H1 (cell line): ENCODE measurements around the gene ARG2. TPM values are rescaled to one million over a fixed set of nuclear protein-coding genes. Genes with fewer than 3 reads are reported as not detected.

Experiments used
- CTCF ChIA-PET: fragments of 300-600 bp; sonication (Branson Sonifier 250); formaldehyde crosslinking; loops from one replicate; lab custom pipeline; 2021; ENCODE audit not compliant: partially characterized antibody; lab: Charles Lee
- POLR2A ChIA-PET: fragments of 300-600 bp; sonication (Branson Sonifier 250); formaldehyde crosslinking; loops from one replicate; lab custom pipeline; 2021; ENCODE audit warnings: inconsistent platforms; ENCODE audit not compliant: partially characterized antibody; lab: Charles Lee
- DNase-seq, 2 experiments: peaks; one replicate each; pipeline versions ENCODE4 v3.0.0 to v3.0.0-alpha.2; 2010 to 2022; ENCODE audit warnings: low spot score in 2 of 2, low read depth in 1 of 2, mixed read lengths in 1 of 2
- FAIRE-seq: peaks from 2 replicates; lab custom pipeline; 2011; peaks lifted over from hg19 to GRCh38; lab: Jason Lieb, UNC
- H2AFZ ChIP-seq: 2 replicates; pipeline ENCODE4 v1.8.1; 2012; ENCODE audit warnings: low read length, inconsistent platforms
- H2AK5ac ChIP-seq: 2 replicates; pipeline ENCODE4 v1.6.1; 2013; ENCODE audit warnings: low read depth, low read length
- H2BK120ac ChIP-seq: replicated peaks from 2 replicates; pipeline ENCODE3; 2013; ENCODE audit warnings: low read depth, low read length, inconsistent platforms
- H2BK12ac ChIP-seq: 2 replicates; pipeline ENCODE4 v1.6.1; 2013; ENCODE audit warnings: low read depth, low read length
- H2BK15ac ChIP-seq: 2 replicates; pipeline ENCODE4 v1.6.1; 2013; ENCODE audit warnings: low read length
- H2BK20ac ChIP-seq: 2 replicates; pipeline ENCODE4 v1.6.1; 2013; ENCODE audit warnings: low read length
- H2BK5ac ChIP-seq: 2 replicates; pipeline ENCODE4 v1.6.1; 2013; ENCODE audit warnings: low read depth, low read length
- H3K14ac ChIP-seq: 2 replicates; pipeline ENCODE4 v1.6.1; 2013; ENCODE audit warnings: inconsistent platforms; ENCODE audit not compliant: insufficient read length
- H3K18ac ChIP-seq: 2 replicates; pipeline ENCODE4 v1.6.1; 2013; ENCODE audit warnings: low read length; ENCODE audit errors: extremely low read depth
- H3K23ac ChIP-seq: 2 replicates; pipeline ENCODE4 v1.6.1; 2013; ENCODE audit warnings: inconsistent platforms; ENCODE audit not compliant: insufficient read length
- H3K23me2 ChIP-seq: 2 replicates; pipeline ENCODE4 v1.6.1; 2013; ENCODE audit warnings: low read depth, low read length
- H3K27ac ChIP-seq: 2 replicates; pipeline ENCODE4 v1.6.1; 2011; ENCODE audit warnings: low read depth, low read length, inconsistent platforms
- H3K27me3 ChIP-seq, 4 experiments: replicated peaks in 1 of 4; 1 replicate in 1 of 4; 2 replicates in 3 of 4; pipeline versions ENCODE4 v1.6.1 to v1.8.1; 2011 to 2013; ENCODE audit warnings: low read length in 3 of 4, mild to moderate bottlenecking in 3 of 4, inconsistent platforms in 2 of 4, mixed read lengths in 2 of 4, moderate library complexity in 1 of 4; ENCODE audit not compliant: control insufficient read depth in 3 of 4, insufficient read depth in 3 of 4; ENCODE audit errors: extremely low read depth in 1 of 4
- H3K36me3 ChIP-seq, 4 experiments: 2 replicates each; pipeline versions ENCODE4 v1.6.1 to v1.8.1; 2011 to 2013; ENCODE audit warnings: mild to moderate bottlenecking in 4 of 4, low read length in 3 of 4, moderate library complexity in 2 of 4, control low read depth in 1 of 4, inconsistent platforms in 1 of 4; ENCODE audit not compliant: insufficient read depth in 4 of 4, control insufficient read depth in 2 of 4
- H3K4ac ChIP-seq: replicated peaks from 2 replicates; pipeline ENCODE3; 2013; ENCODE audit warnings: low read length, low read depth, mixed read lengths, inconsistent platforms; ENCODE audit not compliant: insufficient read length
- H3K4me1 ChIP-seq, 4 experiments: replicated peaks in 1 of 4; 1 replicate in 1 of 4; 2 replicates in 3 of 4; pipeline versions ENCODE4 v1.6.1 to v1.8.1; 2011 to 2013; ENCODE audit warnings: low read length in 3 of 4, inconsistent platforms in 2 of 4, mixed read lengths in 1 of 4; ENCODE audit not compliant: insufficient read depth in 4 of 4, control insufficient read depth in 3 of 4
- H3K4me2 ChIP-seq, 2 experiments: 2 replicates each; pipeline versions ENCODE4 v1.6.1 to v1.8.1; 2011 to 2013; ENCODE audit warnings: low read depth in 2 of 2, low read length in 2 of 2, control low read depth in 1 of 2, inconsistent platforms in 1 of 2, mild to moderate bottlenecking in 1 of 2; ENCODE audit not compliant: insufficient read depth in 1 of 2
- H3K4me3 ChIP-seq, 4 experiments: fragments of 200-600, 300-600 bp in 1 of 4; sonication (generic), shearing (Covaris generic), sonication (Bioruptor Twin) in 1 of 4; 2 replicates each; pipeline versions ENCODE4 v1.5.1 to v1.8.1; 2011 to 2016; ENCODE audit warnings: low read length in 4 of 4, low read depth in 3 of 4, control low read depth in 2 of 4, inconsistent platforms in 2 of 4, mild to moderate bottlenecking in 2 of 4, mixed read lengths in 1 of 4, moderate library complexity in 1 of 4; ENCODE audit not compliant: insufficient read depth in 2 of 4; ENCODE audit errors: extremely low read depth in 1 of 4
- H3K56ac ChIP-seq: replicated peaks from 2 replicates; pipeline ENCODE3; 2013; ENCODE audit warnings: low read depth, mild to moderate bottlenecking, mixed read lengths, low read length, inconsistent platforms; ENCODE audit not compliant: insufficient read length
- H3K79me1 ChIP-seq: 2 replicates; pipeline ENCODE4 v1.6.1; 2013; ENCODE audit warnings: low read depth, low read length, control low read depth
- H3K79me2 ChIP-seq, 2 experiments: 2 replicates each; pipeline versions ENCODE4 v1.6.1 to v1.8.1; 2012 to 2013; ENCODE audit warnings: low read length in 2 of 2, mild to moderate bottlenecking in 2 of 2, inconsistent platforms in 1 of 2; ENCODE audit not compliant: insufficient read depth in 2 of 2, control insufficient read depth in 1 of 2
- H3K9ac ChIP-seq, 4 experiments: replicated peaks in 1 of 4; 1 replicate in 1 of 4; 2 replicates in 3 of 4; pipeline versions ENCODE4 v1.6.1 to v1.8.1; 2011 to 2013; ENCODE audit warnings: low read depth in 3 of 4, low read length in 3 of 4, control low read depth in 2 of 4, mild to moderate bottlenecking in 2 of 4, moderate library complexity in 2 of 4, inconsistent platforms in 1 of 4; ENCODE audit errors: extremely low read depth in 1 of 4
- H3K9me3 ChIP-seq, 2 experiments: 2 replicates each; pipeline versions ENCODE4 v1.6.1 to v1.8.1; 2012 to 2013; ENCODE audit warnings: mild to moderate bottlenecking in 2 of 2, moderate library complexity in 2 of 2, control low read depth in 1 of 2, inconsistent platforms in 1 of 2, low read depth in 1 of 2, low read length in 1 of 2, mixed read lengths in 1 of 2; ENCODE audit not compliant: insufficient read depth in 2 of 2
- H4K20me1 ChIP-seq, 2 experiments: replicated peaks in 1 of 2; 2 replicates each; pipeline versions ENCODE3 to v1.8.1; 2011 to 2013; ENCODE audit warnings: inconsistent platforms in 2 of 2, low read length in 2 of 2, mild to moderate bottlenecking in 1 of 2; ENCODE audit not compliant: insufficient read depth in 2 of 2, control insufficient read depth in 1 of 2
- H4K5ac ChIP-seq: 2 replicates; pipeline ENCODE4 v1.6.1; 2013; ENCODE audit warnings: low read length, low read depth, mixed read lengths, inconsistent platforms; ENCODE audit not compliant: insufficient read length
- H4K8ac ChIP-seq: 2 replicates; pipeline ENCODE4 v1.8.0; 2013; ENCODE audit warnings: mild to moderate bottlenecking, moderate library complexity, low read length, inconsistent platforms; ENCODE audit not compliant: insufficient read depth; ENCODE audit errors: extremely low read depth
- H4K91ac ChIP-seq: replicated peaks from 2 replicates; pipeline ENCODE3; 2013; ENCODE audit warnings: low read length, mixed read lengths, inconsistent platforms; ENCODE audit not compliant: insufficient read length
- CEBPB ChIP-seq: IDR thresholded peaks from 2 replicates; pipeline ENCODE4 v1.6.1; 2012; ENCODE audit warnings: low read depth, low read length
- CREB1 ChIP-seq: IDR thresholded peaks from 2 replicates; pipeline ENCODE4 v1.6.1; 2012; ENCODE audit warnings: inconsistent platforms
- JUN ChIP-seq: IDR thresholded peaks from 2 replicates; pipeline ENCODE4 v1.6.1; 2011; ENCODE audit warnings: low read depth, mild to moderate bottlenecking, improper control_type of control experiment, low read length
- KDM1A ChIP-seq: fragments of 200-600, 300-600 bp; sonication (generic); IDR thresholded peaks from 2 replicates; pipeline ENCODE4 v1.7.1; 2016; ENCODE audit warnings: mild to moderate bottlenecking, low read length, borderline replicate concordance
- PHF8 ChIP-seq: fragments of 200-600 bp; sonication (generic); conservative IDR thresholded peaks from 2 replicates; pipeline ENCODE4 v1.7.1; 2012; ENCODE audit warnings: low read depth, mild to moderate bottlenecking, inconsistent platforms, low read length, moderate library complexity
- SUZ12 ChIP-seq: fragments of 200-600 bp; sonication (generic); IDR thresholded peaks from 2 replicates; pipeline ENCODE4 v1.6.1; 2012; ENCODE audit warnings: mild to moderate bottlenecking, inconsistent platforms, low read length, moderate library complexity, mixed read lengths
- TAF7 ChIP-seq: optimal IDR thresholded peaks from 2 replicates; pipeline ENCODE3; 2011; ENCODE audit warnings: low read depth, mild to moderate bottlenecking, inconsistent platforms, low read length, moderate library complexity, borderline replicate concordance
- WGBS, 2 experiments: shearing (Covaris generic) in 1 of 2; methylation state at CpG; one replicate each; pipeline versions ENCODE4 v1.1.6 to v1.1.7; 2013 to 2015; ENCODE audit warnings: low lambda C conversion rate in 2 of 2, mixed read lengths in 2 of 2, inconsistent platforms in 1 of 2, low coverage in 1 of 2, missing lambda C conversion rate in 1 of 2; ENCODE audit not compliant: insufficient replicate concordance in 2 of 2, insufficient coverage in 1 of 2, insufficient read length in 1 of 2; ENCODE audit errors: extremely low coverage in 1 of 2, missing lambda C conversion rate in 1 of 2; 5-methylcytosine and 5-hydroxymethylcytosine counted together
- polyA plus RNA-seq, 7 experiments: library from polyadenylated mRNA; depleted of rRNA in 3 of 7; stranded (reverse) in 5 of 7; unstranded in 2 of 7; fragments of >200 nt in 5 of 7; fragments of 200-250 nt in 2 of 7; gene quantifications; 1 replicate in 5 of 7; 2 replicates in 1 of 7; 4 replicates in 1 of 7; pipeline versions ENCODE4 v1.2.1 to v1.2.3, GENCODE V29; 2011 to 2013; ENCODE audit warnings: missing spikeins in 2 of 7, mixed read lengths in 2 of 7
- total RNA-seq: library from RNA; stranded (reverse); fragmentation: NEBNext Ultra II Directional; extraction: Animal tissue kit (Norgen Biotek cat#: 25700); gene quantifications from 2 replicates; pipeline ENCODE4 v1.2.1, GENCODE V29; 2021

The ARG2 gene
- total and polyA plus RNA-seq, 2 of the 8 experiments (the other 6 are each of a cell fraction or from before 2014, with no cell fraction given): 49.9 to 59.1 TPM

DNA sequence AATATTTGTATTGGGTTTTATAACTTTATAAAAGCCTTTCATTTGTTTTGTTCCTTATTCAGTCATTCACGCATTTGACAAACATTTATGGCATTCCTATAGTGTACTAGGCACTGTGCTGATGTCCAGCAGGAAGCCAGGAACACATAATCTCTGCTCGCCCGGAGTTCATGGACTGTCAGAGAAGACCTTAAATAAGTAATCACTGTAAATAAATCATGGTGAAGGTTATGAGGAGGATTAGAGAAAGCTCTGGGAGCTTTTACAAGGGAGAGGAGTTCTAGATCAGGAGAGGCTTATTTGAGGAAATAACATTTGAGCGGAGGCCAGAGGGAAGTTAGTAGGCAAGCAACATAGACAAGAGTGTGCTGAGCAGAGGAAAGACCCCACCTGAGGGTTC, 77.3 kb downstream of the ARG2 start:
- peaks cover 6 to 12% (median 10%) of the 10 kb centered on the region in 4 experiments for H3K36me3 ChIP-seq
- peaks cover 5% of the 10 kb centered on the region; the same call in 1 of the 2 replicates for H3K79me1 ChIP-seq
- peaks cover 5 to 6% of the 10 kb centered on the region in 2 experiments for H4K20me1 ChIP-seq
- no peak overlapping the region for H2BK120ac ChIP-seq
- POLR2A ChIA-PET: interaction anchor here (1.5 kb wide), 1 partner anchor 11 kb away, joined by 4 read pairs; no protein-coding TSS in a partner anchor
- no peaks in the 10 kb centered on the region for H3K9me3 ChIP-seq
- H3K27ac ChIP-seq: no peak overlapping the region
- FAIRE-seq (no peak), DNase-seq (no peak)
- H3K14ac ChIP-seq: no peak overlapping the region
- 0 out of 2 replicates have a peak, but pooled peaks cover 2% of the 10 kb centered on the region for H3K23me2 ChIP-seq
- H2AK5ac ChIP-seq: no peak overlapping the region
- H3K79me2 ChIP-seq: peaks cover 10 to 34% of the 10 kb centered on the region in 2 experiments
- H3K4ac ChIP-seq: no peak overlapping the region
- H3K27me3 ChIP-seq: peaks cover 0 to 2% (median 0%) of the 10 kb centered on the region in 4 experiments; a peak in 2 of 7 replicates
- H2BK15ac ChIP-seq: no peak overlapping the region
- CTCF ChIA-PET: interaction anchor here (1.0 kb wide), 1 partner anchor 269 kb away, joined by 4 read pairs; no protein-coding TSS in a partner anchor
- H4K5ac ChIP-seq: no peak overlapping the region
- WGBS, 2 experiments: 87% methylated on average over 4 of the region's 4 CpGs; no CpG with 5 or more reads in 1 of the 2 experiments
- H2BK12ac ChIP-seq: no peak overlapping the region
- H3K4me1 ChIP-seq: peaks cover 3 to 5% (median 4%) of the 10 kb centered on the region in 4 experiments; a peak in 4 of 7 replicates
- H4K91ac ChIP-seq: no peak overlapping the region
- no peak overlapping the region for H3K4me3 ChIP-seq
- H2BK20ac ChIP-seq: no peak overlapping the region
- no peak overlapping the region for H3K9ac ChIP-seq
- no peak overlapping the region for H2AFZ ChIP-seq
- no peak overlapping the region for H3K56ac ChIP-seq
- H2BK5ac ChIP-seq: no peak overlapping the region
- H4K8ac ChIP-seq: no peak overlapping the region
- no peak overlapping the region for H3K4me2 ChIP-seq
- no peak overlapping the region for H3K18ac ChIP-seq
- H3K23ac ChIP-seq: no peak overlapping the region
- TF ChIP-seq TAF7 (no peak), SUZ12 (no peak), KDM1A (no peak), CREB1 (no peak), JUN (no peak), PHF8 (no peak), CEBPB (no peak)
